ENCODE data around the gene CDH9.
"Not testable (repeated sequence)": the region's sequence is repeated elsewhere in the genome, so short reads cannot be mapped to it uniquely, and the experiment has no call there.

CDH9 gene

GRCh38 chr5:26856238-26856637 lies 182.1 kb downstream of the CDH9 start:
- DNase-seq (ENCODE audit: low spot score in 2 of 2) (no peak), ATAC-seq (replicated peaks; ENCODE audit: extremely low read depth, poor library complexity, severe bottlenecking) (no peak)
- H3K4me3 Mint-ChIP-seq: no peak overlapping the region
- peaks cover 30% of the 10 kb centered on the region for H3K9me3 Mint-ChIP-seq
- H3K27me3 Mint-ChIP-seq: no peaks in the 10 kb centered on the region
- no peaks in the 10 kb centered on the region for H3K36me3 Mint-ChIP-seq (ENCODE audit: insufficient read depth)
- H3K4me1 Mint-ChIP-seq: no peaks in the 10 kb centered on the region
- H3K27ac Mint-ChIP-seq (ENCODE audit: low read depth): no peak overlapping the region

DNA sequence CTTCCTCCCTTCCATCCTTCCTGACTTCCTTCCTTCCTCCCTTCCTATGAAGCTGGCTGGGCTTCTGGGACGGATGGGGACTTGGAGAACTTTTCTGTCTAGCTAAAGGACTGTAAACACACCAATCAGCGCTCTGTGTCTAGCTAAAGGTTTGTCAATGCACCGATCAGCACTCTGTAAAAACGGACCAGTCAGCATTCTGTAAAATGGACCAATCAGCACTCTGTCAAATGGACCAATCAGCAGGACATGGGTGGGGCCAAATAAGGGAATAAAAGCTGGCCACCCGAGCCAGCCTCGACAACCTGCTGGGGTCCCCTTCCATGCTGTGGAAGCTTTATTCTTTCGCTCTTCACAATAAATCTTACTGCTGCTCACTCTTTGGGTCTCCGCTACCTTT lies 185.9 kb downstream of the CDH9 start:
- H3K27me3 Mint-ChIP-seq; H3K27ac Mint-ChIP-seq (ENCODE audit: low read depth): not testable (repeated sequence)

DNA sequence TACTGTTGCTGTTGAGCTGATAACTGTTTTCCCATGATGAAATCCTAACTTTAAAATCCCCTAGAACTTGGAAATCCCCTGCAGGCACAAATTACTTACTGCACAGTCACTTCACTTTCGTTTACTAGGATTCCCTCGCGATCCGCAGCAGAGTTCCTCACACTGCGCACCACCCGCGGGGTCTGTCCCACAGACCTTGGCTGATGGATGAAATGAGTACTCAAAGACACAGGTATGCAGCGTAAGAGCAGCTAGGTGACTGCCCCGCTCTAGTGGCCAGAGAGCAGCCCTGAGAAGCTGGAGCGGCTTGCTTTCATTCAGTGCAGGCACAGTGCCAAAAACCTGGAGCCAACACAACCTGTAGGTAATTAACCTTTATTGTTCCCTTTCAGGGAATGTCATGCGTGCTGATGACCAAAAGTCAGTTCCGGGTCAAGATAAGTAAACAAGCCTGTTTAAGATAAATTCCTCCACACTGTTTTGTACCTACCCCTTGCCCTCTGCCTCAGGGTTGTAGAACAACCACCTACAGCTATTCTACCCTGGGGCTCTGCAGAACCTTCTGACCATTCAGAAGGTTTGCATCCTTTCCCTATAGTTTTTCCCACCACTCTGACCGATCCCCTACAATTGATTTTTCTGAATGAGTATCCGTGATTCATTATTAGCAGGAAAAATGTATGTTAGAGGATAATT lies 191.2 kb downstream of the CDH9 start:
- Mint-ChIP-seq H3K27me3 (no peaks in the 10 kb centered on the region), H3K36me3 (ENCODE audit: insufficient read depth) (no peaks in the 10 kb centered on the region), H3K4me1 (no peaks in the 10 kb centered on the region), H3K27ac (ENCODE audit: low read depth) (no peak overlapping the region), H3K9me3 (peaks cover 30% of the 10 kb centered on the region), H3K4me3 (no peak overlapping the region)
- DNase-seq (ENCODE audit: low spot score in 2 of 2) (no peak), ATAC-seq (replicated peaks; ENCODE audit: extremely low read depth, poor library complexity, severe bottlenecking) (no peak)

More for the DNA sequence above, 185.9 kb downstream of the CDH9 start:
- H3K36me3 Mint-ChIP-seq (ENCODE audit: insufficient read depth); ATAC-seq (replicated peaks; ENCODE audit: extremely low read depth, poor library complexity, severe bottlenecking); DNase-seq (ENCODE audit: low spot score in 2 of 2); H3K4me1 Mint-ChIP-seq; H3K4me3 Mint-ChIP-seq: not testable (repeated sequence)
- peaks cover 27% of the 10 kb centered on the region for H3K9me3 Mint-ChIP-seq

DNA sequence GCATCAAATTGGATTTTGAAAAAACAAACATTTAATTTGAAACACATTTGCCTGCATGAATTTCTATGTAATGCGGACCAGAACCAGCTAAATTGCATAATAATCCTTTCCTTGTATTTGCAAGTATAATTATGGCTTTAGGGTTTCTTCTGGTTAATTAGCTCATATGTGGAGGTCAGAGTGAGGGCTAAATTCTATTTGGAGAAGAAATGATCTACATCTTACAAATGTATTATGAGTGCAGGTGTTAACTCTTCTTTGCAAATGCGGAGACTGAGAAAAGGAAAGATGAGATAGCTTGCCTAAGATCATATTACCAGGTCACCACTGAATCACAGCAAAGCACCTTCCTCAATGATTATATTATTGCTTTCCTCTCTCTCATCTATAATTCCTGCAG lies 194.7 kb downstream of the CDH9 start:
- peaks cover 26% of the 10 kb centered on the region for H3K9me3 Mint-ChIP-seq
- no peaks in the 10 kb centered on the region for H3K36me3 Mint-ChIP-seq (ENCODE audit: insufficient read depth)
- no peaks in the 10 kb centered on the region for H3K4me1 Mint-ChIP-seq
- no peak overlapping the region for H3K4me3 Mint-ChIP-seq
- no peaks in the 10 kb centered on the region for H3K27me3 Mint-ChIP-seq
- no peak for ATAC-seq (replicated peaks; ENCODE audit: extremely low read depth, poor library complexity, severe bottlenecking)
- no peak for DNase-seq (ENCODE audit: low spot score in 2 of 2)
- no peak overlapping the region for H3K27ac Mint-ChIP-seq (ENCODE audit: low read depth)

DNA sequence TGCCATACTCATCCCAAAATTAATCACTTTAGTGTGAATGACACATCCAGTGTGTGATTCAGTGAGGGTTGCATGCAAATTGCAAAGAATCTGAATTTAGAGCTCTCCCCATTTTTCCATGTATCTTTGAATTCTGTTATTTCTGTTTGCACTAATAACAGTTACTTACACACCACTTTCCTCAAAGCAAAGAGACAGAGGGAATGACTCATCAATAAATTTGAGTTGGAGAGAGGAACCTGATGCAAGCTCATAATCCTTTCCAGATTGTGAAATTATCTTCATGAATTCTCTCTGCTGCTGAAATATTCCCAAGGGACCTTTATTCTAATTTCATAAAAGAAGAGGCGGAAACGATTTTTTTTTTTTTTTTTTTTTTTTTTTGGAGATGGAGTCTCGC lies 204.8 kb downstream of the CDH9 start:
- no peaks in the 10 kb centered on the region for H3K36me3 Mint-ChIP-seq (ENCODE audit: insufficient read depth)
- ATAC-seq (replicated peaks; ENCODE audit: extremely low read depth, poor library complexity, severe bottlenecking) (no peak), DNase-seq (ENCODE audit: low spot score in 2 of 2) (no peak)
- H3K27me3 Mint-ChIP-seq: no peaks in the 10 kb centered on the region
- H3K4me3 Mint-ChIP-seq: no peak overlapping the region
- no peak overlapping the region for H3K27ac Mint-ChIP-seq (ENCODE audit: low read depth)
- peaks cover 17% of the 10 kb centered on the region for H3K9me3 Mint-ChIP-seq
- H3K4me1 Mint-ChIP-seq: no peaks in the 10 kb centered on the region
